ENCODE data around the gene CYTIP. TPM values are rescaled to one million over a fixed set of nuclear protein-coding genes. Genes with fewer than 3 reads are reported as not detected.

Gene CYTIP
- total and polyA plus RNA-seq, 2 donors from 2014 or later, result 3.5 to 24.0 TPM

DNA sequence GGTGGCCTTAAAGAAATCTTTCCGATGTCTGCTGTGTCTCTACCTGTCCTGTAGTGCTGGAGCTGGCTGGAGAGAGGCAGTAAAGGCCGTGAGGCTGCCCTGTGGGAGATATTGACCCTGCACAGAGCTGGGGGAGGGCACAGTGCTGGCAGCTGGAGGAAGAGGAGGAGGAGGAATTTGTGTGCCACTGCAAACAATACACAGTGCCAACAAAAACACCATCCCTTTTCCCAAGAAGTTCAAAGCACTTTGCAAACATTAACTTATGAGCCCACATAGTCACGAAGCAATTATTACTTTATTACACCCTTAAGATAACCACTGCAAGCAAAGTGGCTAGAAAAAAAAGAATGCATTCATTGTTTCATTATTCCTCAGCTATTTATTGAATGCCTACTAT lies 45.0 kb upstream of the CYTIP start:
- peaks cover 0 to 10% (median 4%) of the 10 kb centered on the region in 3 donors for H3K4me1 ChIP-seq (ENCODE audit: control insufficient read depth in 2 of 3, insufficient read depth in 2 of 3, low read depth in 1 of 3, low read length in 3 of 3)
- H3K27me3 ChIP-seq (ENCODE audit: control insufficient read depth, insufficient read depth, low read length), result no peaks in the 10 kb centered on the region
- peak overlapping the region in 1 of 3 donors; percentile 18 for H3K4me3 ChIP-seq (ENCODE audit: low read length in 3 of 3)
- no peaks in the 10 kb centered on the region for H3K36me3 ChIP-seq (ENCODE audit: control insufficient read depth in 2 of 3, insufficient read depth in 3 of 3, low read length in 3 of 3)
- peak overlapping the region in 1 of 3 donors; percentile 3 for H3K9ac ChIP-seq (ENCODE audit: low read length in 3 of 3)
- TF ChIP-seq, protein P1, sequence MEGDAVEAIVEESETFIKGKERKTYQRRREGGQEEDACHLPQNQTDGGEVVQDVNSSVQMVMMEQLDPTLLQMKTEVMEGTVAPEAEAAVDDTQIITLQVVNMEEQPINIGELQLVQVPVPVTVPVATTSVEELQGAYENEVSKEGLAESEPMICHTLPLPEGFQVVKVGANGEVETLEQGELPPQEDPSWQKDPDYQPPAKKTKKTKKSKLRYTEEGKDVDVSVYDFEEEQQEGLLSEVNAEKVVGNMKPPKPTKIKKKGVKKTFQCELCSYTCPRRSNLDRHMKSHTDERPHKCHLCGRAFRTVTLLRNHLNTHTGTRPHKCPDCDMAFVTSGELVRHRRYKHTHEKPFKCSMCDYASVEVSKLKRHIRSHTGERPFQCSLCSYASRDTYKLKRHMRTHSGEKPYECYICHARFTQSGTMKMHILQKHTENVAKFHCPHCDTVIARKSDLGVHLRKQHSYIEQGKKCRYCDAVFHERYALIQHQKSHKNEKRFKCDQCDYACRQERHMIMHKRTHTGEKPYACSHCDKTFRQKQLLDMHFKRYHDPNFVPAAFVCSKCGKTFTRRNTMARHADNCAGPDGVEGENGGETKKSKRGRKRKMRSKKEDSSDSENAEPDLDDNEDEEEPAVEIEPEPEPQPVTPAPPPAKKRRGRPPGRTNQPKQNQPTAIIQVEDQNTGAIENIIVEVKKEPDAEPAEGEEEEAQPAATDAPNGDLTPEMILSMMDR (IDR thresholded peaks at IDR 0.05; ENCODE audit: borderline replicate concordance, extremely low read depth, insufficient read depth), result no peak
- intact Hi-C loops (cut with DNase I), result no loop called here
- no peaks in the 10 kb centered on the region for H3K9me3 ChIP-seq (ENCODE audit: control insufficient read depth in 2 of 3, insufficient read depth in 1 of 3, low read length in 3 of 3)
- no peak overlapping the region for H3K27ac ChIP-seq (ENCODE audit: low read depth in 2 of 2, low read length in 2 of 2)
- no peak for FAIRE-seq
- peak in 4 of 5 donors; percentile 12 to 71 (median 38) for DNase-seq

DNA sequence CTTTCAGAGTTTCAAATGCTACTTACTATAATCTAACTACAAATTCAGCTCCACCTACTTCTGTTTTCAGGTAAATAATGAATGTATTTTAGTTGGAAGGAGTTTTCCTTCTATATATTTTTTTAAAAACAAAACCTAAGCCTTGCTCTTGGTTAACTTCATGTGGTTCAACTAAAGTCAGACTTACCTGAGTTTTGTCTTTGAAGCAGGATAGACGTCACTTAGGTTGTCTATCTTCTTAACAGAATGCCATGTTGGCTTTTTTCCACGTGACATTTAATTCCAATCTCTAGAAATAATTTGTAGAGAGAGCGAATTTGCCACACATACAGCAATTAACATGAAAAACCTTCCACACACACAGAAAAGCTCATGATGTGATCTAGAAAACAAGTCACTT lies 43.9 kb upstream of the CYTIP start:
- H3K27me3 ChIP-seq (ENCODE audit: control insufficient read depth, insufficient read depth, low read length), result no peaks in the 10 kb centered on the region
- FAIRE-seq, result no peak
- intact Hi-C loops (cut with DNase I), result no loop called here

DNA sequence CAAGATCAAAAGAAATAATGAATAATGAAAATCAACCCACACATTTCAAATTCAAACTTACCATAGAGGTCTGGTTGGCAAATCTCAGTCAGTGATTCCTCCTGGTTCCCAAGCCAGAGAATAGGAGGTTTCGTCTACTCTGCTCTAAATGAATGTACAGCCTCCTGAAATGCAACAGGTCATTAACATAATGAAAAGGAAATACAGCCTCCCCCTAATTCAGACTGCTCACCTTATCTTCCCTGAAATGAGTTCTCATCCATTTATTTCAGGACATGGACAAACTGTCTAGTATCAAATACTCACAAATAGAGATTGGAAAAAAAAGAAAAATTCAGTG lies 43.4 kb upstream of the CYTIP start:
- Histone ChIP-seq H3K4me1 (ENCODE audit: control insufficient read depth in 2 of 3, insufficient read depth in 2 of 3, low read depth in 1 of 3, low read length in 3 of 3) (peaks cover 0 to 10% (median 4%) of the 10 kb centered on the region in 3 donors), H3K9ac (ENCODE audit: low read length in 3 of 3) (no peak overlapping the region), H3K9me3 (ENCODE audit: control insufficient read depth in 2 of 3, insufficient read depth in 1 of 3, low read length in 3 of 3) (no peaks in the 10 kb centered on the region), H3K27me3 (ENCODE audit: control insufficient read depth, insufficient read depth, low read length) (no peaks in the 10 kb centered on the region), H3K27ac (ENCODE audit: low read depth in 2 of 2, low read length in 2 of 2) (no peak overlapping the region), H3K36me3 (ENCODE audit: control insufficient read depth in 2 of 3, insufficient read depth in 3 of 3, low read length in 3 of 3) (no peaks in the 10 kb centered on the region), H3K4me3 (ENCODE audit: low read length in 3 of 3) (no peak overlapping the region)
- intact Hi-C loops (cut with DNase I), result no loop called here
- TF ChIP-seq, protein P1 (IDR thresholded peaks at IDR 0.05; ENCODE audit: borderline replicate concordance, extremely low read depth, insufficient read depth), result no peak
- DNase-seq, result no peak
- no peak for FAIRE-seq

More for the DNA sequence above, 43.9 kb upstream of the CYTIP start:
- Histone ChIP-seq H3K27ac (ENCODE audit: low read depth in 2 of 2, low read length in 2 of 2) (no peak overlapping the region), H3K4me1 (ENCODE audit: control insufficient read depth in 2 of 3, insufficient read depth in 2 of 3, low read depth in 1 of 3, low read length in 3 of 3) (peaks cover 0 to 10% (median 4%) of the 10 kb centered on the region in 3 donors), H3K4me3 (ENCODE audit: low read length in 3 of 3) (no peak overlapping the region), H3K9ac (ENCODE audit: low read length in 3 of 3) (no peak overlapping the region), H3K36me3 (ENCODE audit: control insufficient read depth in 2 of 3, insufficient read depth in 3 of 3, low read length in 3 of 3) (no peaks in the 10 kb centered on the region), H3K9me3 (ENCODE audit: control insufficient read depth in 2 of 3, insufficient read depth in 1 of 3, low read length in 3 of 3) (no peaks in the 10 kb centered on the region)
- DNase-seq, result no peak
- TF ChIP-seq, protein P1 (IDR thresholded peaks at IDR 0.05; ENCODE audit: borderline replicate concordance, extremely low read depth, insufficient read depth), result no peak
